Thyroid gland (tissue), 4 donors: ENCODE data around the gene NMUR1.

ENCODE experiments used
- CTCF ChIP-seq, 6 experiments: fragments of 200-600 bp in 3 of 6; fragments of 450-650 bp in 3 of 6; sonication (generic) in 3 of 6; IDR thresholded peaks; one replicate each; pipeline ENCODE4 v1.5.1; 2016 to 2019; ENCODE audit warnings: antibody characterized with exemption in 6 of 6, mild to moderate bottlenecking in 2 of 6, inconsistent platforms in 1 of 6, moderate library complexity in 1 of 6
- POLR2A ChIP-seq, 2 donors: fragments of 450-650 bp; IDR thresholded peaks; one replicate each; pipeline ENCODE4 v1.6.1; 2017; ENCODE audit warnings: antibody characterized with exemption in 2 of 2, mild to moderate bottlenecking in 2 of 2, moderate library complexity in 1 of 2

DNA sequence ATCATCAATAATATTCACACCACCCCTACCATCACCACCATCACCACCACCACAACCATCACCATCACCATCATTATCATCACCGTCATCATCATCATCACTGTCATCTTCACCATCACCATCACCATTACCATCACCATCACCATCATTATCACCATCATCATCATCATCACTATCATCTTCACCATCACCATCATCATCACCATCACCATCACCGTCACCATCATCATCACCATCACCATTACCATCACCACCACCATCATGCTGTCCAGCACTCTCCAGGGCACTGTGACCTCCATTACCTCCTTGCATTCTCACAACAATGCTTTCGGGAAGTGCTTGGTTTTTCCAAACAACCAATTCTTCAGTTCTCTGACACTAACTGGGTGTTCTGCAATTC is 49.3 kb upstream of the NMUR1 start:
- TF ChIP-seq POLR2A (IDR thresholded peaks at IDR 0.05), result no peak
- TF ChIP-seq CTCF (IDR thresholded peaks at IDR 0.05), result no peak
